Endothelial cell of umbilical vein (primary cell): ENCODE results near the gene NFIA. TPM values are rescaled to one million over a fixed set of nuclear protein-coding genes. Genes with fewer than 3 reads are reported as not detected.
A peak's percentile ranks its signal among the peaks of the same experiment; 100 is the strongest.

Experiments used
- BruUV-seq: library from RNA; stranded (reverse); fragments of 400-500 nt; replicated peaks from 2 replicates; lab custom pipeline; 2021; lab: Mats Ljungman, UMichigan
- CTCF ChIA-PET: fragments of 300-600, 350-600 bp; sonication (Branson Sonifier 250); formaldehyde crosslinking; loops from one replicate; lab custom pipeline; 2021; ENCODE audit warnings: antibody characterized with exemption, inconsistent platforms; lab: Charles Lee
- POLR2A ChIA-PET: fragments of 300-600, 350-600 bp; sonication (Branson Sonifier 250); formaldehyde crosslinking; loops from one replicate; lab custom pipeline; 2021; ENCODE audit warnings: antibody characterized with exemption, inconsistent platforms; lab: Charles Lee
- DNase-seq: peaks from one replicate; pipeline ENCODE4 v3.0.0-alpha.2; 2011; ENCODE audit warnings: low read depth, low spot score
- FAIRE-seq: peaks from 2 replicates; lab custom pipeline; 2011; peaks lifted over from hg19 to GRCh38; lab: Jason Lieb, UNC
- H2AFZ ChIP-seq: 2 replicates; pipeline ENCODE4 v1.6.0; 2012; ENCODE audit warnings: low read depth, low read length, control low read depth, inconsistent platforms
- H3K27ac ChIP-seq: 2 replicates; pipeline ENCODE4 v1.5.1; 2011; ENCODE audit warnings: low read depth, mild to moderate bottlenecking, control low read depth, low read length, moderate library complexity; ENCODE audit not compliant: insufficient read depth
- H3K27me3 ChIP-seq, 2 experiments: 2 replicates each; pipeline versions ENCODE4 v1.6.0 to v1.6.1; 2011; ENCODE audit warnings: low read length in 2 of 2, mixed read lengths in 1 of 2; ENCODE audit not compliant: control insufficient read depth in 2 of 2, insufficient read depth in 2 of 2
- H3K36me3 ChIP-seq, 2 experiments: 2 replicates in 1 of 2; 3 replicates in 1 of 2; pipeline ENCODE4 v1.5.1; 2011; ENCODE audit warnings: low read length in 2 of 2, mild to moderate bottlenecking in 1 of 2, moderate library complexity in 1 of 2; ENCODE audit not compliant: control insufficient read depth in 2 of 2, insufficient read depth in 2 of 2; ENCODE audit errors: extremely low read depth in 1 of 2
- H3K4me1 ChIP-seq: 3 replicates; pipeline ENCODE4 v1.5.1; 2011; ENCODE audit warnings: mild to moderate bottlenecking, low read length; ENCODE audit not compliant: control insufficient read depth, insufficient read depth; ENCODE audit errors: extremely low read depth
- H3K4me2 ChIP-seq: 2 replicates; pipeline ENCODE4 v1.6.1; 2011; ENCODE audit warnings: low read length, control low read depth, mixed read lengths; ENCODE audit not compliant: insufficient read depth
- H3K4me3 ChIP-seq, 3 experiments: fragments of 200-600 bp in 1 of 3; sonication (generic), shearing (Covaris generic) in 1 of 3; replicated peaks in 1 of 3; 2 replicates each; pipeline ENCODE4 v1.5.1; 2011 to 2016; ENCODE audit warnings: control low read depth in 3 of 3, low read length in 3 of 3, mild to moderate bottlenecking in 2 of 3, inconsistent platforms in 1 of 3, low read depth in 1 of 3, moderate library complexity in 1 of 3; ENCODE audit not compliant: insufficient read depth in 1 of 3
- H3K79me2 ChIP-seq: 2 replicates; pipeline ENCODE4 v1.6.0; 2012; ENCODE audit warnings: low read length, inconsistent platforms; ENCODE audit not compliant: control insufficient read depth, insufficient read depth
- H3K9ac ChIP-seq: replicated peaks from 2 replicates; pipeline ENCODE3; 2011; ENCODE audit warnings: low read length, control low read depth; ENCODE audit not compliant: insufficient read depth; ENCODE audit errors: extremely low read depth
- H3K9me1 ChIP-seq: replicated peaks from 3 replicates; pipeline ENCODE4 v1.6.0; 2011; ENCODE audit warnings: mild to moderate bottlenecking, low read length; ENCODE audit not compliant: control insufficient read depth, insufficient read depth; ENCODE audit errors: extremely low read depth
- H3K9me3 ChIP-seq: replicated peaks from 2 replicates; pipeline ENCODE4 v1.5.1; 2012; ENCODE audit warnings: low read length, inconsistent platforms; ENCODE audit not compliant: control insufficient read depth, insufficient read depth
- H4K20me1 ChIP-seq: replicated peaks from 2 replicates; pipeline ENCODE3; 2011; ENCODE audit warnings: mild to moderate bottlenecking, low read length; ENCODE audit not compliant: control insufficient read depth, insufficient read depth; ENCODE audit errors: extremely low read depth
- CTCF ChIP-seq, 2 donors: IDR thresholded peaks; 1 replicate in 1 of 2; 2 replicates in 1 of 2; pipeline ENCODE4 v1.5.1; 2011; ENCODE audit warnings: low read length in 2 of 2, mild to moderate bottlenecking in 2 of 2, moderate library complexity in 2 of 2, control low read depth in 1 of 2, inconsistent platforms in 1 of 2, low read depth in 1 of 2; ENCODE audit not compliant: insufficient read depth in 1 of 2; ENCODE audit errors: extremely low read depth in 1 of 2
- EZH2 ChIP-seq: IDR thresholded peaks from 2 replicates; pipeline ENCODE4 v1.6.1; 2012; ENCODE audit warnings: borderline replicate concordance, low read depth, mild to moderate bottlenecking, moderate library complexity, low read length, inconsistent platforms; ENCODE audit not compliant: severe bottlenecking
- FOS ChIP-seq: IDR thresholded peaks from 2 replicates; pipeline ENCODE4 v1.6.1; 2011; ENCODE audit warnings: mild to moderate bottlenecking, low read length, moderate library complexity, borderline replicate concordance; ENCODE audit not compliant: insufficient read depth
- GATA2 ChIP-seq: IDR thresholded peaks from 2 replicates; pipeline ENCODE4 v1.7.0; 2011; ENCODE audit warnings: low read depth, mild to moderate bottlenecking, moderate library complexity, mixed read lengths, low read length; ENCODE audit not compliant: insufficient read length, insufficient read depth
- JUN ChIP-seq: IDR thresholded peaks from 2 replicates; pipeline ENCODE4 v1.6.1; 2011; ENCODE audit warnings: borderline replicate concordance, low read depth; ENCODE audit not compliant: insufficient read length, insufficient read depth
- POLR2A ChIP-seq: IDR thresholded peaks from 2 replicates; pipeline ENCODE4 v1.6.1; 2012; ENCODE audit warnings: low read depth, mild to moderate bottlenecking, control low read depth, low read length
- dilution Hi-C: fragments of 300-500 bp; cut with MboI; formaldehyde crosslinking; loops from one replicate; pipeline ENCODE4 v1.15.0; 2019; ENCODE audit warnings: low sequenced_read_pairs; ENCODE audit not compliant: extremely low pct_ligation_motif_present
- intact Hi-C: fragments of 100-400 bp; cut with micrococcal nuclease; formaldehyde crosslinking; loops from one replicate; pipeline ENCODE4 v1.10.0; 2022
- polyA plus RNA-seq, 4 experiments: library from polyadenylated mRNA; depleted of rRNA in 3 of 4; stranded (reverse) in 3 of 4; unstranded in 1 of 4; fragments of >200 nt; gene quantifications; 2 replicates each; pipeline versions ENCODE4 v1.2.1 to v1.2.3, GENCODE V29; 2011 to 2012; ENCODE audit warnings: missing spikeins in 1 of 4
- total RNA-seq: library from RNA; stranded (reverse); gene quantifications from 2 replicates; pipeline ENCODE4 v1.2.3, GENCODE V29; 2021

Gene NFIA
- total and polyA plus RNA-seq, 2 donors (not counting 3 experiments of a cell fraction or from before 2014, with no cell fraction given), result 25.5 to 47.0 TPM

- Histone ChIP-seq H3K27ac (no peak overlapping the region), H3K4me3 (no peak overlapping the region), H3K36me3 (no peaks in the 10 kb centered on the region), H3K79me2 (no peaks in the 10 kb centered on the region), H3K9ac (no peak overlapping the region), H4K20me1 (no peaks in the 10 kb centered on the region), H3K4me2 (no peak overlapping the region), H2AFZ (no peak overlapping the region), H3K27me3 (no peaks in the 10 kb centered on the region), H3K9me3 (no peaks in the 10 kb centered on the region), H3K4me1 (peaks cover 7% of the 10 kb centered on the region), H3K9me1 (no peaks in the 10 kb centered on the region)
- DNase-seq (peak; percentile 54), FAIRE-seq (no peak)
- dilution Hi-C loops, result no loop called here
- ChIA-PET CTCF (interaction anchor here (0.5 to 1.7 kb wide), 4 partner anchors 11 to 192 kb away, joined by 3 to 5 read pairs (median 4); no protein-coding TSS in a partner anchor), POLR2A (no interaction called here)
- intact Hi-C loops, result no loop called here
- BruUV-seq, result no TSS peak
- TF ChIP-seq JUN (no peak), EZH2 (no peak), CTCF (IDR thresholded peaks at IDR 0.05; ENCODE audit: extremely low read depth in 1 of 2, insufficient read depth in 1 of 2, low read depth in 1 of 2, low read length in 2 of 2) (no peak), POLR2A (no peak), FOS (no peak), GATA2 (no peak)
Observed at GRCh38 chr1:61241411-61241838, 159.1 kb downstream of the NFIA start.
